ENCODE results near the gene TMEM163.
"Not testable (repeated sequence)": the region's sequence is repeated elsewhere in the genome, so short reads cannot be mapped to it uniquely, and the experiment has no call there.

The TMEM163 gene

GRCh38 chr2:134489732-134490384 is 228.9 kb downstream of the TMEM163 start:
- DNase-seq (ENCODE audit: low read depth): no peak

- no peak for DNase-seq (ENCODE audit: low read depth)
Observed at GRCh38 chr2:134482766-134483340, 235.9 kb downstream of the TMEM163 start.

GRCh38 chr2:134482131-134482723 is 236.6 kb downstream of the TMEM163 start:
- no peak for DNase-seq (ENCODE audit: low read depth)

- no peak for DNase-seq (ENCODE audit: low read depth)
Observed at GRCh38 chr2:134479696-134480330, 239.0 kb downstream of the TMEM163 start.

GRCh38 chr2:134476982-134477381 is 241.8 kb downstream of the TMEM163 start:
- not testable (repeated sequence) for DNase-seq (ENCODE audit: low read depth)

GRCh38 chr2:134470561-134471168 is 248.1 kb downstream of the TMEM163 start:
- no peak for DNase-seq (ENCODE audit: low read depth)

GRCh38 chr2:134469516-134470115 is 249.2 kb downstream of the TMEM163 start:
- DNase-seq (ENCODE audit: low read depth): no peak

GRCh38 chr2:134468776-134469175 is 250.0 kb downstream of the TMEM163 start:
- no peak for DNase-seq (ENCODE audit: low read depth)

GRCh38 chr2:134468164-134468563 is 250.6 kb downstream of the TMEM163 start:
- no peak for DNase-seq (ENCODE audit: low read depth)

GRCh38 chr2:134466141-134466540 is 252.7 kb downstream of the TMEM163 start:
- DNase-seq (ENCODE audit: low read depth): peak; percentile 37

GRCh38 chr2:134465228-134466105 is 253.3 kb downstream of the TMEM163 start:
- DNase-seq (ENCODE audit: low read depth): no peak

- DNase-seq (ENCODE audit: low read depth): no peak
Observed at GRCh38 chr2:134463699-134464022, 255.1 kb downstream of the TMEM163 start.

- DNase-seq (ENCODE audit: low read depth): no peak
Observed at GRCh38 chr2:134462791-134463698, 255.8 kb downstream of the TMEM163 start.

- DNase-seq (ENCODE audit: low read depth): no peak
Observed at GRCh38 chr2:134462275-134462674, 256.5 kb downstream of the TMEM163 start.

GRCh38 chr2:134461511-134461910 is 257.3 kb downstream of the TMEM163 start:
- peak; percentile 43 for DNase-seq (ENCODE audit: low read depth)

GRCh38 chr2:134460583-134460998 is 258.2 kb downstream of the TMEM163 start:
- DNase-seq (ENCODE audit: low read depth): peak; percentile 72

GRCh38 chr2:134459706-134460406 is 258.9 kb downstream of the TMEM163 start:
- DNase-seq (ENCODE audit: low read depth): no peak

- no peak for DNase-seq (ENCODE audit: low read depth)
Observed at GRCh38 chr2:134458950-134459349, 259.9 kb downstream of the TMEM163 start.

- DNase-seq (ENCODE audit: low read depth): no peak
Observed at GRCh38 chr2:134458473-134458853, 260.3 kb downstream of the TMEM163 start.
